K562 (cell line): Measurements from ENCODE around the gene ADI1. TPM values are rescaled to one million over a fixed set of nuclear protein-coding genes. Genes with fewer than 3 reads are reported as not detected.

Experiments
- ATAC-seq: fragments of 200-7000 bp; cut with Tn5 transposase; 3 replicates; pipeline ENCODE4 v1.9.1; 2020; ENCODE audit warnings: moderate library complexity
- BruUV-seq: library from RNA; stranded (reverse); fragments of 400-500 nt; replicated peaks from 2 replicates; lab custom pipeline; 2021; lab: Mats Ljungman, UMichigan
- CTCF ChIA-PET: fragments of 300-600 bp; formaldehyde crosslinking; extraction: SDS; loops from one replicate; lab custom pipeline; 2021; ENCODE audit warnings: low intra/inter-chr PET ratio; lab: Yijun Ruan, JAX
- POLR2A ChIA-PET: fragments of 300-600, 350-650 bp; sonication (Branson Sonifier 250); formaldehyde crosslinking; extraction: SDS; loops from one replicate; lab custom pipeline; 2021; ENCODE audit warnings: antibody characterized with exemption, inconsistent platforms; lab: Yijun Ruan, JAX
- DNase-seq, 4 experiments: peaks; one replicate each; pipeline versions ENCODE4 v3.0.0 to v3.0.0-alpha.2; 2011 to 2018; ENCODE audit warnings: low spot score in 3 of 4, mixed read lengths in 3 of 4; ENCODE audit errors: extremely low read depth in 1 of 4
- FAIRE-seq: peaks from 2 replicates; lab custom pipeline; 2011; peaks lifted over from hg19 to GRCh38; lab: Jason Lieb, UNC
- H2AFZ ChIP-seq: 2 replicates; pipeline ENCODE4 v1.6.0; 2011; ENCODE audit warnings: low read depth, low read length, control low read depth, inconsistent platforms
- H3K27ac ChIP-seq: fragments of 200-600 bp; 3 replicates; pipeline ENCODE4 v1.8.0; 2011; ENCODE audit warnings: low read depth, mild to moderate bottlenecking, control low read depth, inconsistent platforms, low read length, moderate library complexity, mixed read lengths; ENCODE audit errors: extremely low read depth
- H3K27me3 ChIP-seq, 2 experiments: fragments of 300-600 bp in 1 of 2; 2 replicates in 1 of 2; 3 replicates in 1 of 2; pipeline versions ENCODE4 v1.6.0 to v1.8.0; 2011; ENCODE audit warnings: inconsistent platforms in 2 of 2, low read length in 2 of 2, mild to moderate bottlenecking in 1 of 2, mixed read lengths in 1 of 2, moderate library complexity in 1 of 2; ENCODE audit not compliant: control insufficient read depth in 2 of 2, insufficient read depth in 2 of 2
- H3K36me3 ChIP-seq: fragments of 300-600 bp; 3 replicates; pipeline ENCODE4 v1.8.0; 2011; ENCODE audit warnings: mild to moderate bottlenecking, low read length, inconsistent platforms; ENCODE audit not compliant: control insufficient read depth, insufficient read depth
- H3K4me1 ChIP-seq, 2 experiments: fragments of 200-600 bp in 1 of 2; replicated peaks in 1 of 2; 2 replicates in 1 of 2; 3 replicates in 1 of 2; pipeline versions ENCODE4 v1.5.1 to v1.8.0; 2011; ENCODE audit warnings: inconsistent platforms in 2 of 2, low read length in 2 of 2, mild to moderate bottlenecking in 1 of 2, mixed read lengths in 1 of 2, moderate library complexity in 1 of 2; ENCODE audit not compliant: control insufficient read depth in 2 of 2, insufficient read depth in 2 of 2
- H3K4me2 ChIP-seq: 2 replicates; pipeline ENCODE4 v1.6.1; 2011; ENCODE audit warnings: low read length, control low read depth, inconsistent platforms, mixed read lengths; ENCODE audit not compliant: insufficient read depth
- H3K4me3 ChIP-seq: fragments of 200-600 bp; sonication (generic), shearing (Covaris generic); 2 replicates; pipeline ENCODE4 v1.5.1; 2016; ENCODE audit warnings: control low read depth, inconsistent platforms
- H3K79me2 ChIP-seq: fragments of 200-600 bp; 3 replicates; pipeline ENCODE4 v1.8.0; 2011; ENCODE audit warnings: low read length, inconsistent platforms; ENCODE audit not compliant: control insufficient read depth, insufficient read depth
- H3K9ac ChIP-seq, 2 experiments: 2 replicates each; pipeline versions ENCODE4 v1.6.0 to v1.6.1; 2011; ENCODE audit warnings: low read depth in 2 of 2, low read length in 2 of 2, control low read depth in 1 of 2, inconsistent platforms in 1 of 2, mild to moderate bottlenecking in 1 of 2, mixed read lengths in 1 of 2; ENCODE audit not compliant: insufficient read depth in 1 of 2
- H3K9me1 ChIP-seq: one replicate; pipeline ENCODE4 v1.6.0; 2011; ENCODE audit warnings: inconsistent platforms, mild to moderate bottlenecking, low read length, moderate library complexity; ENCODE audit not compliant: control insufficient read depth, insufficient read depth
- H3K9me3 ChIP-seq: replicated peaks from 2 replicates; pipeline ENCODE4 v1.5.1; 2011; ENCODE audit warnings: low read depth, low read length, inconsistent platforms; ENCODE audit not compliant: control insufficient read depth, insufficient read depth
- H4K20me1 ChIP-seq: replicated peaks from 2 replicates; pipeline ENCODE4 v1.6.1; 2011; ENCODE audit warnings: low read length, inconsistent platforms, mixed read lengths; ENCODE audit not compliant: control insufficient read depth, insufficient read depth
- DEAF1 ChIP-seq: fragments of 450-650 bp; formaldehyde crosslinking; IDR thresholded peaks from 2 replicates; pipeline ENCODE4 v1.4.0; 2020; ENCODE audit warnings: mild to moderate bottlenecking, moderate library complexity
- ELF4 ChIP-seq: fragments of 450-650 bp; formaldehyde crosslinking; IDR thresholded peaks from 2 replicates; pipeline ENCODE4 v1.4.0; 2022; ENCODE audit warnings: missing genetic modification characterization
- HBP1 ChIP-seq: fragments of 450-650 bp; formaldehyde crosslinking; IDR thresholded peaks from 2 replicates; pipeline ENCODE4 v1.4.0; 2022; ENCODE audit warnings: missing genetic modification characterization
- KLF13 ChIP-seq: fragments of 450-650 bp; IDR thresholded peaks from 2 replicates; pipeline ENCODE4 v1.6.1; 2016; ENCODE audit warnings: missing genetic modification characterization, low read depth, mild to moderate bottlenecking, missing compliant biosample characterization, moderate library complexity, borderline replicate concordance
- STAT6 ChIP-seq: sonication (generic); formaldehyde crosslinking; IDR thresholded peaks from 2 replicates; pipeline ENCODE4 v1.8.1; 2023; ENCODE audit warnings: mild to moderate bottlenecking, missing genetic modification reagents
- WGBS: fragments of 100-300 bp; shearing (Covaris generic); methylation state at CpG from one replicate; pipeline ENCODE4 v1.1.6; 2016; ENCODE audit warnings: low coverage, mixed read lengths; ENCODE audit not compliant: insufficient coverage; ENCODE audit errors: missing lambda C conversion rate; 5-methylcytosine and 5-hydroxymethylcytosine counted together
- in situ Hi-C: fragments of 300-500 bp; cut with MboI; formaldehyde crosslinking; loops from 4 replicates; pipeline ENCODE4 v1.15.0; 2018; ENCODE audit warnings: inconsistent platforms, mixed read lengths
- intact Hi-C: fragments of 100-400 bp; cut with micrococcal nuclease; formaldehyde crosslinking; loops from 2 replicates; pipeline ENCODE4 v1.14.2; 2022
- polyA plus RNA-seq, 8 experiments: library from polyadenylated mRNA; depleted of rRNA in 4 of 8; stranded (reverse) in 5 of 8; unstranded in 3 of 8; fragments of >200 nt; fragmentation: Nextera tagmentation in 2 of 8; fragmentation: Illumina TruSeq in 1 of 8; extraction: Ambion mirVana in 2 of 8; extraction: Trizol in 1 of 8; gene quantifications; 2 replicates each; pipeline versions ENCODE4 v1.2.1 to v1.2.3, GENCODE V29; 2011 to 2014; ENCODE audit warnings: inconsistent platforms in 1 of 8, missing spikeins in 1 of 8
- total RNA-seq, 7 experiments: library from RNA; depleted of rRNA in 6 of 7; stranded (reverse); fragments of >200 nt in 6 of 7; fragmentation: Illumina TruSeq in 2 of 7; extraction: Trizol in 2 of 7; gene quantifications; 2 replicates each; pipeline versions ENCODE4 v1.2.1 to v1.2.3, GENCODE V29; 2011 to 2021; ENCODE audit warnings: low replicate concordance in 1 of 7

ADI1 gene
- total and polyA plus RNA-seq, 9 of the 15 experiments (the other 6 are each of a cell fraction or from before 2014, with no cell fraction given): 6.1 to 51.0 (median 27.1) TPM

GRCh38 chr2:3505771-3506170 lies 13.6 kb downstream of the ADI1 start:
- no peaks in the 10 kb centered on the region for H3K4me1 ChIP-seq
- peaks cover 5% of the 10 kb centered on the region; the same call in 1 of the 3 replicates for H3K79me2 ChIP-seq
- no peak for TF ChIP-seq ELF4 (CRISPR knock-in tag)
- no peak for TF ChIP-seq KLF13 (tag)
- TF ChIP-seq DEAF1 (CRISPR knock-in tag): no peak
- no peak for TF ChIP-seq HBP1 (CRISPR knock-in tag)
- no peak for TF ChIP-seq STAT6 (CRISPR knock-in tag)
- H3K36me3 ChIP-seq: peaks cover 42% of the 10 kb centered on the region; the same call in 2 of the 3 replicates
- 56% methylated on average over 4 of the region's 4 CpGs for WGBS
- no peak overlapping the region for H2AFZ ChIP-seq
- no TSS peak for BruUV-seq
- no peaks in the 10 kb centered on the region for H4K20me1 ChIP-seq
- no peak overlapping the region for H3K9ac ChIP-seq
- peaks cover 6% of the 10 kb centered on the region; the same call in 1 of the 2 replicates for H3K9me3 ChIP-seq
- no peak overlapping the region for H3K27ac ChIP-seq
- H3K4me3 ChIP-seq: no peak overlapping the region
- in situ Hi-C loops (no loop called here), intact Hi-C loops (no loop called here)
- ChIA-PET POLR2A (interaction anchor here (0.6 to 1.7 kb wide), 7 partner anchors 9 to 945 kb away, joined by 3 to 8 read pairs (median 3); no protein-coding TSS in a partner anchor), CTCF (no interaction called here)
- no peak for DNase-seq
- no peak for ATAC-seq
- no peak overlapping the region for H3K4me2 ChIP-seq
- no peaks in the 10 kb centered on the region; a peak in 1 of 5 replicates for H3K27me3 ChIP-seq
- FAIRE-seq: no peak
- no peaks in the 10 kb centered on the region for H3K9me1 ChIP-seq
